Neural crest cell (in vitro differentiated cells): ENCODE data around the gene ZDHHC19. TPM values are rescaled to one million over a fixed set of nuclear protein-coding genes. Genes with fewer than 3 reads are reported as not detected.

Experiments
- DNase-seq: peaks from one replicate; pipeline ENCODE4 v3.0.0; 2021; ENCODE audit warnings: low read depth, mixed read lengths, low spot score
- H3K27ac Mint-ChIP-seq: one replicate; pipeline ENCODE4 v1.8.0; 2021; ENCODE audit warnings: mild to moderate bottlenecking, mixed read lengths; ENCODE audit not compliant: unreplicated experiment
- H3K27me3 Mint-ChIP-seq: 2 replicates; pipeline ENCODE4 v1.8.0; 2021; ENCODE audit warnings: low read depth, mild to moderate bottlenecking, mixed read lengths
- H3K36me3 Mint-ChIP-seq: 2 replicates; pipeline ENCODE4 v1.8.0; 2021; ENCODE audit warnings: low read depth, mild to moderate bottlenecking, mixed read lengths
- H3K4me1 Mint-ChIP-seq: 2 replicates; pipeline ENCODE4 v1.8.0; 2021; ENCODE audit warnings: mixed read lengths
- H3K4me3 Mint-ChIP-seq: one replicate; pipeline ENCODE4 v1.8.0; 2021; ENCODE audit warnings: mild to moderate bottlenecking, mixed read lengths
- H3K9me3 Mint-ChIP-seq: 2 replicates; pipeline ENCODE4 v1.8.0; 2021; ENCODE audit warnings: mixed read lengths
- CTCF ChIP-seq: fragments of 200-600 bp; sonication (generic); conservative IDR thresholded peaks from 2 replicates; pipeline ENCODE4 v1.5.0; 2021; ENCODE audit warnings: antibody characterized with exemption, mild to moderate bottlenecking
- total RNA-seq: library from RNA; stranded (reverse); gene quantifications from 2 replicates; pipeline ENCODE4 v1.2.1, GENCODE V29; 2021

The ZDHHC19 gene
- total RNA-seq, 1 donor from 2014 or later, result not detected

- H3K36me3 Mint-ChIP-seq, result peaks cover 4% of the 10 kb centered on the region
- H3K9me3 Mint-ChIP-seq, result no peaks in the 10 kb centered on the region
- no peaks in the 10 kb centered on the region for H3K4me1 Mint-ChIP-seq
- no peak for DNase-seq
- no peak overlapping the region for H3K27ac Mint-ChIP-seq
- no peak overlapping the region for H3K4me3 Mint-ChIP-seq
- no peaks in the 10 kb centered on the region for H3K27me3 Mint-ChIP-seq
- no peak for TF ChIP-seq CTCF
Observed at GRCh38 chr3:196236223-196236622, 25.0 kb upstream of the ZDHHC19 start.

- Mint-ChIP-seq H3K27me3 (no peaks in the 10 kb centered on the region), H3K4me3 (no peak overlapping the region), H3K36me3 (peaks cover 4% of the 10 kb centered on the region), H3K27ac (no peak overlapping the region), H3K4me1 (no peaks in the 10 kb centered on the region), H3K9me3 (no peaks in the 10 kb centered on the region)
- no peak for TF ChIP-seq CTCF
- DNase-seq, result no peak
Observed at GRCh38 chr3:196235452-196236122, 24.4 kb upstream of the ZDHHC19 start.

- TF ChIP-seq CTCF, result no peak
- Mint-ChIP-seq H3K9me3 (no peaks in the 10 kb centered on the region), H3K27me3 (no peaks in the 10 kb centered on the region), H3K36me3 (no peaks in the 10 kb centered on the region), H3K4me3 (no peak overlapping the region), H3K27ac (no peak overlapping the region), H3K4me1 (no peaks in the 10 kb centered on the region)
- no peak for DNase-seq
Observed at GRCh38 chr3:196232882-196233251, 21.7 kb upstream of the ZDHHC19 start.

GRCh38 chr3:196232154-196232881 lies 21.1 kb upstream of the ZDHHC19 start:
- Mint-ChIP-seq H3K4me3 (no peak overlapping the region), H3K27ac (no peak overlapping the region), H3K36me3 (no peaks in the 10 kb centered on the region), H3K9me3 (no peaks in the 10 kb centered on the region), H3K4me1 (no peaks in the 10 kb centered on the region), H3K27me3 (no peaks in the 10 kb centered on the region)
- no peak for TF ChIP-seq CTCF
- no peak for DNase-seq

- Mint-ChIP-seq H3K4me1 (no peaks in the 10 kb centered on the region), H3K9me3 (no peaks in the 10 kb centered on the region), H3K27me3 (no peaks in the 10 kb centered on the region), H3K36me3 (no peaks in the 10 kb centered on the region), H3K27ac (peak overlapping the region; percentile 86), H3K4me3 (no peak overlapping the region)
- DNase-seq, result no peak
- TF ChIP-seq CTCF, result no peak
Observed at GRCh38 chr3:196227629-196228493, 16.7 kb upstream of the ZDHHC19 start.
